Upper lobe of left lung (tissue), 4 donors: ENCODE data around the gene GPR27.

Source experiments
- EP300 ChIP-seq, 4 donors: sonication (generic); formaldehyde crosslinking; IDR thresholded peaks; one replicate each; pipeline ENCODE4 v1.5.1; 2017; ENCODE audit warnings: antibody characterized with exemption in 4 of 4, control low read depth in 2 of 4
- POLR2A ChIP-seq, 4 donors: fragments of 450-650 bp; IDR thresholded peaks; one replicate each; pipeline ENCODE4 v1.5.1; 2016 to 2017; ENCODE audit warnings: antibody characterized with exemption in 4 of 4, mild to moderate bottlenecking in 2 of 4
- POLR2AphosphoS5 ChIP-seq, 2 donors: sonication (generic); formaldehyde crosslinking; IDR thresholded peaks; one replicate each; pipeline ENCODE4 v1.5.1; 2017; ENCODE audit warnings: antibody characterized with exemption in 2 of 2
- TF ChIP-seq, protein P1 (sequence below), 6 experiments: fragments of 450-650 bp in 4 of 6; fragments of 200-600 bp in 2 of 6; sonication (generic) in 2 of 6; IDR thresholded peaks; one replicate each; pipeline ENCODE4 v1.5.1; 2016 to 2019; ENCODE audit warnings: antibody characterized with exemption in 6 of 6

DNA sequence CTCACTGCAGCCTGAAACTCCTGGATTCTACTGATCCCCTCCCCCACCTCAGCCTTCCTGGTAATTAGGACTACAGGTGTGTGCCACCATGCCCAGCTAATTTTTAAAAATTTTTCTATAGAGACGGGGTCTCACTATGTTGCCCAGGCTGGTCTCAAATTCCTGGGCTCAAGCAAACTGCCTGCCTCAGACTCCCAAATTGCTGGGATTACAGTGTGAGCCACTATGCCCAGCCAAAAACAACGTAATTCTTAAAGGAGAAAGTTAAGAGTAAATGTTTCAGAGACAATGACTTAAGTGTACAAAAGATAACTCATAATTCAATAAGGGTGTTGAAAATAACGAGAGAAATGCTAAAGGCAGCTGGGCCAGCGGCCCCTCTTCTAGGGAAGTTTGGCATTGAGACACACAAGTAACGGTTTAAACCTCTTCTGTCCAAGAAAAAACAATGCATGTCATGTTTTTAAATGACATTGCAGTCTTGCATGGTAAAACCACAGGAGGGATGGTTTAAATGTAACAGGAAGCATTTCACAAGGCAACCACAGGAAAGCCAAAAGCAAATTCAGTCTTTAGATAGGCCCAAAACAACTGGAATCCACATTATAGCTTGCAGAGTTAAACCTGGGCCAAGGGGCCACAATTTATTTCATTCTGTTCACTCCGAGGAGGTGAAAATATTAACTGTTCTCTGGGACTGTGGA lies 26.2 kb downstream of the GPR27 start:
- TF ChIP-seq POLR2AphosphoS5 (IDR thresholded peaks at IDR 0.05) (peak in 1 of 2 donors; percentile 43), POLR2A (IDR thresholded peaks at IDR 0.05) (no peak), EP300 (IDR thresholded peaks at IDR 0.05) (no peak)
- TF ChIP-seq, protein P1, sequence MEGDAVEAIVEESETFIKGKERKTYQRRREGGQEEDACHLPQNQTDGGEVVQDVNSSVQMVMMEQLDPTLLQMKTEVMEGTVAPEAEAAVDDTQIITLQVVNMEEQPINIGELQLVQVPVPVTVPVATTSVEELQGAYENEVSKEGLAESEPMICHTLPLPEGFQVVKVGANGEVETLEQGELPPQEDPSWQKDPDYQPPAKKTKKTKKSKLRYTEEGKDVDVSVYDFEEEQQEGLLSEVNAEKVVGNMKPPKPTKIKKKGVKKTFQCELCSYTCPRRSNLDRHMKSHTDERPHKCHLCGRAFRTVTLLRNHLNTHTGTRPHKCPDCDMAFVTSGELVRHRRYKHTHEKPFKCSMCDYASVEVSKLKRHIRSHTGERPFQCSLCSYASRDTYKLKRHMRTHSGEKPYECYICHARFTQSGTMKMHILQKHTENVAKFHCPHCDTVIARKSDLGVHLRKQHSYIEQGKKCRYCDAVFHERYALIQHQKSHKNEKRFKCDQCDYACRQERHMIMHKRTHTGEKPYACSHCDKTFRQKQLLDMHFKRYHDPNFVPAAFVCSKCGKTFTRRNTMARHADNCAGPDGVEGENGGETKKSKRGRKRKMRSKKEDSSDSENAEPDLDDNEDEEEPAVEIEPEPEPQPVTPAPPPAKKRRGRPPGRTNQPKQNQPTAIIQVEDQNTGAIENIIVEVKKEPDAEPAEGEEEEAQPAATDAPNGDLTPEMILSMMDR (IDR thresholded peaks at IDR 0.05), result no peak
